ENCODE data around the gene TAC4. TPM values are rescaled to one million over a fixed set of nuclear protein-coding genes. Genes with fewer than 3 reads are reported as not detected.

TAC4 gene
- polyA plus RNA-seq, 3 donors = 0.37 to 0.82 TPM; not detected in 1

GRCh38 chr17:49821916-49822315 lies 26.0 kb downstream of the TAC4 start:
- DNase-seq (ENCODE audit: extremely low read depth in 1 of 11, low read depth in 9 of 11, low spot score in 4 of 11) = peak in 1 of 11 donors; percentile 12

GRCh38 chr17:49821466-49821865 lies 26.4 kb downstream of the TAC4 start:
- DNase-seq (ENCODE audit: extremely low read depth in 1 of 11, low read depth in 9 of 11, low spot score in 4 of 11) = no peak

GRCh38 chr17:49820773-49821172 lies 27.1 kb downstream of the TAC4 start:
- DNase-seq (ENCODE audit: extremely low read depth in 1 of 11, low read depth in 9 of 11, low spot score in 4 of 11) = no peak

GRCh38 chr17:49819651-49820050 lies 28.2 kb downstream of the TAC4 start:
- DNase-seq (ENCODE audit: extremely low read depth in 1 of 11, low read depth in 9 of 11, low spot score in 4 of 11) = no peak

- DNase-seq (ENCODE audit: extremely low read depth in 1 of 11, low read depth in 9 of 11, low spot score in 4 of 11) = no peak
Observed at GRCh38 chr17:49819138-49819537, 28.7 kb downstream of the TAC4 start.

- no peak for DNase-seq (ENCODE audit: extremely low read depth in 1 of 11, low read depth in 9 of 11, low spot score in 4 of 11)
Observed at GRCh38 chr17:49817993-49818392, 29.9 kb downstream of the TAC4 start.

- DNase-seq (ENCODE audit: extremely low read depth in 1 of 11, low read depth in 9 of 11, low spot score in 4 of 11) = no peak
Observed at GRCh38 chr17:49815761-49816281, 32.0 kb downstream of the TAC4 start.

GRCh38 chr17:49814781-49815529 lies 32.9 kb downstream of the TAC4 start:
- DNase-seq (ENCODE audit: extremely low read depth in 1 of 11, low read depth in 9 of 11, low spot score in 4 of 11) = no peak

GRCh38 chr17:49809056-49809455 lies 38.8 kb downstream of the TAC4 start:
- no peak for DNase-seq (ENCODE audit: extremely low read depth in 1 of 11, low read depth in 9 of 11, low spot score in 4 of 11)

GRCh38 chr17:49798738-49799137 lies 49.1 kb downstream of the TAC4 start:
- DNase-seq (ENCODE audit: extremely low read depth in 1 of 11, low read depth in 9 of 11, low spot score in 4 of 11) = no peak

GRCh38 chr17:49798182-49798581 lies 49.7 kb downstream of the TAC4 start:
- no peak for DNase-seq (ENCODE audit: extremely low read depth in 1 of 11, low read depth in 9 of 11, low spot score in 4 of 11)

GRCh38 chr17:49795372-49795771 lies 52.5 kb downstream of the TAC4 start:
- DNase-seq (ENCODE audit: extremely low read depth in 1 of 11, low read depth in 9 of 11, low spot score in 4 of 11) = no peak

GRCh38 chr17:49793309-49793708 lies 54.6 kb downstream of the TAC4 start:
- no peak for DNase-seq (ENCODE audit: extremely low read depth in 1 of 11, low read depth in 9 of 11, low spot score in 4 of 11)

GRCh38 chr17:49789243-49789578 lies 58.7 kb downstream of the TAC4 start:
- no peak for DNase-seq (ENCODE audit: extremely low read depth in 1 of 11, low read depth in 9 of 11, low spot score in 4 of 11)

GRCh38 chr17:49788478-49789242 lies 59.2 kb downstream of the TAC4 start, which contains the start of gene KAT7:
KAT7 (plus strand) TSS chr17:49788681; CDS start chr17:49788835, 154 bp downstream.
- DNase-seq (ENCODE audit: extremely low read depth in 1 of 11, low read depth in 9 of 11, low spot score in 4 of 11) = peak; percentile 97 to 100 (median 99)

Other genes starting within 250 kb of the TAC4 start
- 10 to 100 TPM; 63.3 to 65.8 (median 64.1) TPM for gene SPOP, start 170.0 kb downstream of the TAC4 start, polyA plus RNA-seq (ENCODE audit: insufficient read length in 3 of 3)
- gene SLC35B1, start 140.1 kb downstream of the TAC4 start, polyA plus RNA-seq (ENCODE audit: insufficient read length in 3 of 3) = 10 to 100 TPM; 73.1 to 82.1 (median 75.8) TPM
- gene FAM117A, start 83.9 kb downstream of the TAC4 start, polyA plus RNA-seq (ENCODE audit: insufficient read length in 3 of 3) = 10 to 100 TPM; 17.1 to 19.2 (median 19.1) TPM
- 10 to 100 TPM; 49.1 to 54.9 (median 52.1) TPM for gene KAT7, start 59.4 kb downstream of the TAC4 start, polyA plus RNA-seq (ENCODE audit: insufficient read length in 3 of 3)
- gene DLX4, start 121.1 kb upstream of the TAC4 start, polyA plus RNA-seq (ENCODE audit: insufficient read length in 3 of 3) = under 1 TPM; 0.76 to 0.89 (median 0.85) TPM
- 1 to 10 TPM in 2 of 3 donors, under 1 TPM in 1; 0.92 to 1.5 (median 1.1) TPM for gene DLX3, start 147.2 kb upstream of the TAC4 start, polyA plus RNA-seq (ENCODE audit: insufficient read length in 3 of 3)
- 100 to 1,000 TPM in 1 of 3 donors, 10 to 100 TPM in 2; 84.1 to 101 (median 93.0) TPM for gene ITGA3, start 208.0 kb upstream of the TAC4 start, polyA plus RNA-seq (ENCODE audit: insufficient read length in 3 of 3)
- gene PDK2, start 247.3 kb upstream of the TAC4 start, polyA plus RNA-seq (ENCODE audit: insufficient read length in 3 of 3) = 100 to 1,000 TPM; 103 to 125 (median 110) TPM

Data from renal cortex interstitium (tissue), 11 donors.